OCI-LY1 (cell line): ENCODE measurements around the gene GPR139.

ENCODE experiments used
- H2AFZ ChIP-seq: fragments of 200-600 bp; sonication (generic), shearing (Covaris generic); 2 replicates; pipeline ENCODE4 v1.6.0; 2014; ENCODE audit warnings: antibody characterized with exemption, mild to moderate bottlenecking, low read length
- H3F3A ChIP-seq: fragments of 200-600 bp; sonication (generic), shearing (Covaris generic); 2 replicates; pipeline ENCODE4 v1.6.0; 2014; ENCODE audit warnings: mild to moderate bottlenecking, antibody characterized with exemption, low read length, moderate library complexity; ENCODE audit not compliant: insufficient read depth
- H3K27ac ChIP-seq: fragments of 200-600 bp; sonication (generic); 2 replicates; pipeline ENCODE4 v1.5.1; 2014; ENCODE audit warnings: low read length, mixed run types, mild to moderate bottlenecking, low read depth; ENCODE audit not compliant: poor library complexity, severe bottlenecking
- H3K27me3 ChIP-seq: fragments of 200-600 bp; sonication (generic); 2 replicates; pipeline ENCODE4 v1.6.0; 2014; ENCODE audit warnings: antibody characterized with exemption, mild to moderate bottlenecking, low read length, moderate library complexity; ENCODE audit not compliant: insufficient read depth
- H3K36me3 ChIP-seq: fragments of 200-600 bp; sonication (generic); 2 replicates; pipeline ENCODE4 v1.6.1; 2014; ENCODE audit warnings: mild to moderate bottlenecking, antibody characterized with exemption, low read length, moderate library complexity, mixed read lengths; ENCODE audit not compliant: insufficient read depth
- H3K4me1 ChIP-seq: fragments of 200-600 bp; sonication (generic); 2 replicates; pipeline ENCODE4 v1.5.1; 2014; ENCODE audit warnings: mild to moderate bottlenecking, low read length, moderate library complexity; ENCODE audit not compliant: insufficient read depth, severe bottlenecking
- H3K4me2 ChIP-seq: fragments of 200-600 bp; sonication (generic), shearing (Covaris generic); 2 replicates; pipeline ENCODE4 v1.6.1; 2014; ENCODE audit warnings: low read length
- H3K4me3 ChIP-seq: fragments of 200-600 bp; sonication (generic); 2 replicates; pipeline ENCODE4 v1.5.1; 2014; ENCODE audit warnings: low read length, low read depth, mild to moderate bottlenecking, mixed read lengths; ENCODE audit not compliant: poor library complexity, severe bottlenecking
- H3K79me2 ChIP-seq: fragments of 200-600 bp; shearing (Covaris generic); 2 replicates; pipeline ENCODE4 v1.6.1; 2016; ENCODE audit warnings: mixed run types, low read length, mixed read lengths; ENCODE audit not compliant: insufficient read depth
- H3K9ac ChIP-seq: fragments of 200-600 bp; sonication (generic), shearing (Covaris generic); 2 replicates; pipeline ENCODE4 v1.6.1; 2014; ENCODE audit warnings: mild to moderate bottlenecking, low read length, mixed read lengths
- H3K9me2 ChIP-seq: fragments of 200-600 bp; sonication (generic), shearing (Covaris generic); 2 replicates; pipeline ENCODE4 v1.6.1; 2014; ENCODE audit warnings: low read depth, mild to moderate bottlenecking, low read length, mixed read lengths
- H3K9me3 ChIP-seq: fragments of 200-600 bp; shearing (Covaris generic); 2 replicates; pipeline ENCODE4 v1.6.1; 2014; ENCODE audit warnings: low read length, mixed read lengths
- H4K20me1 ChIP-seq: fragments of 200-600 bp; sonication (generic), shearing (Covaris generic); 2 replicates; pipeline ENCODE4 v1.6.0; 2016; ENCODE audit warnings: mild to moderate bottlenecking, low read length; ENCODE audit not compliant: insufficient read depth
- CTCF ChIP-seq: fragments of 200-600 bp; sonication (generic), shearing (Covaris generic); IDR thresholded peaks from 2 replicates; pipeline ENCODE4 v1.5.1; 2017; ENCODE audit warnings: mild to moderate bottlenecking, antibody characterized with exemption, low read length, moderate library complexity, mixed read lengths
- EZH2 ChIP-seq: fragments of 200-600 bp; sonication (generic), shearing (Covaris generic); IDR thresholded peaks from 2 replicates; pipeline ENCODE4 v1.8.0; 2017; ENCODE audit warnings: borderline replicate concordance, mixed run types, mild to moderate bottlenecking, antibody characterized with exemption, low read length, moderate library complexity, mixed read lengths

GPR139 gene

GRCh38 chr16:20094157-20094556 lies 20.5 kb upstream of the GPR139 start:
- Histone ChIP-seq H3F3A (no peaks in the 10 kb centered on the region), H3K4me1 (no peaks in the 10 kb centered on the region), H3K9me2 (no peaks in the 10 kb centered on the region), H3K9ac (no peak overlapping the region), H3K4me3 (no peak overlapping the region), H3K27me3 (no peaks in the 10 kb centered on the region), H3K27ac (no peak overlapping the region), H2AFZ (no peak overlapping the region), H4K20me1 (no peaks in the 10 kb centered on the region), H3K9me3 (no peaks in the 10 kb centered on the region), H3K36me3 (no peaks in the 10 kb centered on the region), H3K4me2 (no peak overlapping the region), H3K79me2 (no peaks in the 10 kb centered on the region)
- no peak for TF ChIP-seq EZH2
- TF ChIP-seq CTCF = no peak

DNA sequence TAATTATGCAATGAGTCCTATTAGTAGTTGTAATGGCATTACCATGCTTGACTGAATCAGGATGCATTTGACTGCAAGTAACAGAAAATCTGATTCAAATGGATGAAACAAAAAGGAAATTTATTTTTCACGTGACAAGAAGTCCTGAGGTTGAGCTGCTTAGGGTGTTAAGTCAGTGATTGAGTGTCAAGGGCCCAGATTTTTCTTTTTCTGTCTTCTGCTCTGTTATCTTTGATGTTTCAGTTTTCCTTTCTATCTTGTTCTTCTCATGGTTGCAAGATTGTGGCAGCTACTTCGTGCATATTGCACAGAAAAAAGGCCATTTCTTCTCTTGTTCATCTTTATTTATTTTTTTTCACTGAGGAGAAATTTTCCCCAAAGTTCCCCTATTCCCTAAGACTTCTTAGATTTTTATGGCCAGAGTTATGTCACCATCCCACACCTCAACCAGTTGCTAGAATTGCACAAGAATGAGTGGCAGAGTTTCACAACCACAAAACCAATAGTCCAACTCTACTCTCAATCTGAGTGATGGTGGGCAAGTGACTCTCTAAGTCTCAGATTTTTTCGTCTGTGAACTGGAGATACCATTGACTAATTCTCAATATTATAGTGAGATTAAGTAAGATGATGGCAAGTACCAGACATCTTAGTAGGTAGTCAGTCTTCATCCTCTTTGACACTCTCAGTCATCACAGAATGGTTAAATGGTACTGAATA lies 15.7 kb upstream of the GPR139 start:
- H3F3A ChIP-seq = no peaks in the 10 kb centered on the region
- no peaks in the 10 kb centered on the region for H3K9me2 ChIP-seq
- H4K20me1 ChIP-seq = no peaks in the 10 kb centered on the region
- H2AFZ ChIP-seq = no peak overlapping the region
- H3K4me1 ChIP-seq = no peaks in the 10 kb centered on the region
- H3K27ac ChIP-seq = no peak overlapping the region
- no peaks in the 10 kb centered on the region for H3K36me3 ChIP-seq
- no peaks in the 10 kb centered on the region for H3K79me2 ChIP-seq
- H3K9ac ChIP-seq = no peak overlapping the region
- no peak overlapping the region for H3K4me3 ChIP-seq
- H3K4me2 ChIP-seq = no peak overlapping the region
- H3K9me3 ChIP-seq = no peaks in the 10 kb centered on the region
- no peak for TF ChIP-seq EZH2
- no peak for TF ChIP-seq CTCF
- H3K27me3 ChIP-seq = no peaks in the 10 kb centered on the region

DNA sequence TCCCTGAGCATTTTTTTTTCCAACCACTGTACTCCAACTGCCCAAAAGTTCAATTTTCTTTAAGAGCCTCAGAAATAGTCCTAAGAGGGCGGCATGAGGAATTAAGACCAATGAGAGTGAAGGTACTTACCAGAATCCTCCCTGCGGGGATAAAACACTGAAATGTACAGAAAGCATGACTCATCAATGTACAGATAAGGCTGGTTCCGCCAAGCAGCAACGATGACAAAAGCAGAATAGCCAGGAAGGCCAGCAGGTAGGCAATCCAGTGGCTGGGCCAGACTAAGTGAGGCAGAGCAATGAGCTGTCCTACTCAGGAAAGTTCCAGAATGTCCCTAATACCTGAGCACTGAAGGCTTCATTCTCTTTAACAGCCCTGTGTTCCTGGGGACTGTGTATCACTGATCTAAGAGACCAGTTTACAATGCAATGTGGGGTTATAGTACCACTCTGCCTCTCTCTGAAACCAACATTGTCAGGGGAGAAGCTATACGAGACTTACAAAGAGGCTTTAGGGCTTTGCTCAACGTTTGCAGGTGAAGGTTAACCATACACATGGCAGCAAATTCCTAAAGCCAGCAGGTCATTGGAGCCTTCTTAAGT lies 11.0 kb upstream of the GPR139 start:
- H3K4me3 ChIP-seq = no peak overlapping the region
- no peaks in the 10 kb centered on the region for H3F3A ChIP-seq
- H2AFZ ChIP-seq = no peak overlapping the region
- no peaks in the 10 kb centered on the region for H3K36me3 ChIP-seq
- no peak overlapping the region for H3K27ac ChIP-seq
- no peaks in the 10 kb centered on the region for H3K9me3 ChIP-seq
- no peaks in the 10 kb centered on the region for H4K20me1 ChIP-seq
- no peaks in the 10 kb centered on the region for H3K27me3 ChIP-seq
- H3K79me2 ChIP-seq = no peaks in the 10 kb centered on the region
- TF ChIP-seq EZH2 (no peak), CTCF (no peak)
- H3K4me2 ChIP-seq = no peak overlapping the region
- no peak overlapping the region for H3K9ac ChIP-seq
- H3K4me1 ChIP-seq = no peaks in the 10 kb centered on the region
- H3K9me2 ChIP-seq = no peaks in the 10 kb centered on the region
